CD8-positive, alpha-beta memory T cell (primary cell): ENCODE data around the gene PARP3. TPM values are rescaled to one million over a fixed set of nuclear protein-coding genes. Genes with fewer than 3 reads are reported as not detected.

ENCODE experiments used
- CTCF ChIA-PET: fragments of 350-600 bp; sonication (Branson Sonifier 250); formaldehyde crosslinking; loops from one replicate; lab custom pipeline; 2021; ENCODE audit warnings: antibody characterized with exemption; lab: Charles Lee
- POLR2A ChIA-PET: fragments of 350-600 bp; sonication (Branson Sonifier 250); formaldehyde crosslinking; loops from one replicate; lab custom pipeline; 2021; ENCODE audit warnings: antibody characterized with exemption; lab: Charles Lee
- DNase-seq, 5 donors: peaks; one replicate each; pipeline versions ENCODE4 v3.0.0 to v3.0.0-alpha.2; 2020 to 2022; ENCODE audit warnings: mixed read lengths in 1 of 5
- H3K27ac ChIP-seq: one replicate; pipeline ENCODE4 v1.7.0; 2013; ENCODE audit warnings: low read depth, mild to moderate bottlenecking, low read length, moderate library complexity
- H3K27me3 ChIP-seq: 2 replicates; pipeline ENCODE4 v1.7.0; 2013; ENCODE audit warnings: low read length, mild to moderate bottlenecking; ENCODE audit not compliant: insufficient read depth, poor library complexity, severe bottlenecking
- H3K36me3 ChIP-seq: 2 replicates; pipeline ENCODE4 v1.7.0; 2013; ENCODE audit warnings: mild to moderate bottlenecking, low read length, moderate library complexity; ENCODE audit not compliant: insufficient read depth
- H3K4me1 ChIP-seq: 2 replicates; pipeline ENCODE4 v1.7.0; 2013; ENCODE audit warnings: mild to moderate bottlenecking, low read length, moderate library complexity; ENCODE audit not compliant: insufficient read depth
- H3K4me3 ChIP-seq: 2 replicates; pipeline ENCODE4 v1.7.0; 2013; ENCODE audit warnings: mild to moderate bottlenecking, low read length
- H3K9me3 ChIP-seq: 2 replicates; pipeline ENCODE4 v1.7.0; 2013; ENCODE audit warnings: mild to moderate bottlenecking, low read length
- H3K27ac Mint-ChIP-seq, 8 donors: one replicate each; pipeline ENCODE4 v1.8.0; 2020 to 2021; ENCODE audit warnings: mixed read lengths in 8 of 8, mild to moderate bottlenecking in 6 of 8, inconsistent platforms in 3 of 8, moderate library complexity in 3 of 8
- H3K27me3 Mint-ChIP-seq, 2 donors: one replicate each; pipeline ENCODE4 v1.8.0; 2020 to 2021; ENCODE audit warnings: mixed read lengths in 2 of 2, mild to moderate bottlenecking in 1 of 2, moderate library complexity in 1 of 2
- H3K36me3 Mint-ChIP-seq, 3 donors: one replicate each; pipeline ENCODE4 v1.8.0; 2020 to 2021; ENCODE audit warnings: mixed read lengths in 3 of 3, inconsistent platforms in 1 of 3, mild to moderate bottlenecking in 1 of 3
- H3K4me1 Mint-ChIP-seq, 3 donors: one replicate each; pipeline ENCODE4 v1.8.0; 2020 to 2021; ENCODE audit warnings: mixed read lengths in 3 of 3, inconsistent platforms in 1 of 3, mild to moderate bottlenecking in 1 of 3
- H3K4me3 Mint-ChIP-seq, 7 donors: one replicate each; pipeline ENCODE4 v1.8.0; 2020 to 2021; ENCODE audit warnings: mixed read lengths in 7 of 7, mild to moderate bottlenecking in 6 of 7, moderate library complexity in 4 of 7, inconsistent platforms in 2 of 7
- H3K9me3 Mint-ChIP-seq, 5 donors: one replicate each; pipeline ENCODE4 v1.8.0; 2020 to 2022; ENCODE audit warnings: mixed read lengths in 5 of 5, mild to moderate bottlenecking in 3 of 5, moderate library complexity in 2 of 5, inconsistent platforms in 1 of 5
- polyA plus RNA-seq: library from polyadenylated mRNA; unstranded; fragments of 300-500 nt; fragmentation: Illumina TruSeq; gene quantifications from one replicate; pipeline ENCODE4 v1.2.3, GENCODE V29; 2021
- total RNA-seq, 2 experiments: library from RNA; stranded (reverse); gene quantifications; one replicate each; pipeline ENCODE4 v1.2.3, GENCODE V29; 2021

Gene PARP3
- total and polyA plus RNA-seq, 3 experiments from 2014 or later: 5.9 to 11.5 (median 9.5) TPM

DNA sequence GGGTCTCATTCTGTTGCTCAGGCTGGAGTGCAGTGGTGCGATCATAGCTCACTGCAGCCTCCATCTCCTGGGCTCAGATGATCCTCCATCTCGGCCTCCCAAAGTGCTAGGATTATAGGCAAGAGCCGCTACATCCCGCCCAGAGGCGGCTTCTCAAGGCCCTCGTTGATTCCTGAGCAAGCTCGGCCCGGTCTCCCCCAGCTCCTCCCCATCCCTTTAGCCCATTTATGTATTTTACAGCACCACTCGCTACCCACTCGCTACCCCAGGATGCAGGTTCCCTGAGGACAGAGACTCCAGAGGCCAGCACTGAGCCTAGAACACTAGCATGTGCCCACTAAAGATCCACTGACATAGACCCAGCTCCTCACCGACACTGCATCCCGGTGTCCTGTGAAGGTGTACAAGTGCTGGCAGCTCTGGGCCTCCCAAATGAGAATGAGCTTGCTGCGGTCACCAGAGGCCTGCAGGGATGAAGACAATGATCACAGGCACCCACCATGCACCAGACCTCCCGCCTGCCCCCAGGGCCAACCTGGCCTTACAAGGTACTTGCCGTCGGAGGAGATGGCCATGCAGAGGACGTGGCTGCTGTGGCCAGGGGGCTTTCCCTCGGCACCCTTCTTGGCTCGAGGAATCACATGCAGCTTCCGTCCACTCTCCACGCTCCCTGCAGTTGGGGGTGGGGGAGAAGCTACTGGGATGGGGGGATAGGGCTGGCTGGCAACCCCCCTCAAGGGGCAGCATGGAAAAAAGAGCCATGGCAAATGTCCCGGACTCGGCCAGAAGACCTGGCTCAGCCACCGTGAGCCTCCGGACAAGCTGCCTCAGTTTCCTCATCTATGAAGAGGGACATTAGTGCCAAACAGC, 6.0 kb upstream of the PARP3 start:
- Histone ChIP-seq H3K9me3 (no peaks in the 10 kb centered on the region), H3K4me1 (peaks cover 15% of the 10 kb centered on the region), H3K36me3 (peaks cover 32% of the 10 kb centered on the region), H3K4me3 (no peak overlapping the region), H3K27ac (no peak overlapping the region), H3K27me3 (no peaks in the 10 kb centered on the region)
- Mint-ChIP-seq H3K27ac (no peak overlapping the region), H3K27me3 (no peaks in the 10 kb centered on the region), H3K9me3 (no peaks in the 10 kb centered on the region), H3K4me3 (no peak overlapping the region), H3K36me3 (peaks cover 3 to 76% (median 5%) of the 10 kb centered on the region in 3 donors), H3K4me1 (peaks cover 16 to 26% (median 25%) of the 10 kb centered on the region in 3 donors)
- ChIA-PET POLR2A (no interaction called here), CTCF (interaction anchor here (1.3 kb wide), 1 partner anchor 37 kb away, joined by 4 read pairs; the partner anchor contains the start of gene ABHD14B)
- DNase-seq: no peak

DNA sequence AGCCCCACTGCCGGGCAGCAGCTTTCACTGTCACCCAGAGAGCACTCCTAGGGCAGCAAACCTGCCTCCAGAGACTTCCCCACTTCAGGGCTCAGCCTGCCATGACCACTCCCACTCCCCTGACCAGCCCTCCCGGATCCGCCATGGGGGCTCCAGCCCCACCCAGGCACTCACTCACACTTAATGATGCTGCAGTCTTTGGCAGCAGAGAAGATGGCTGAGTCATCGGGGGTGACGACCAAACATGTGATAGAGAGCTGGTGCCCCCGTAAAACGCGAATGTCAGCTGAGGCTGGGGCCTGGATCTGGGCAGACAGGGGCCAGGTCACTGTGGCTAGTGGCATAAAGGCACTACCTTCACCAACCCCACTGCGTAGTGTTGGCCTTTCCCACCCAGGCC, 5.1 kb upstream of the PARP3 start:
- Mint-ChIP-seq H3K4me1 (peaks cover 18 to 34% (median 28%) of the 10 kb centered on the region in 3 donors), H3K4me3 (no peak overlapping the region), H3K27ac (no peak overlapping the region), H3K36me3 (peaks cover 3 to 75% (median 5%) of the 10 kb centered on the region in 3 donors), H3K27me3 (no peaks in the 10 kb centered on the region), H3K9me3 (no peaks in the 10 kb centered on the region)
- ChIA-PET POLR2A (no interaction called here), CTCF (interaction anchor here (1.3 kb wide), 1 partner anchor 37 kb away, joined by 4 read pairs; the partner anchor contains the start of gene ABHD14B)
- no peaks in the 10 kb centered on the region for H3K27me3 ChIP-seq
- DNase-seq: no peak
- H3K36me3 ChIP-seq: peaks cover 32% of the 10 kb centered on the region
- H3K4me3 ChIP-seq: no peak overlapping the region
- peaks cover 18% of the 10 kb centered on the region for H3K4me1 ChIP-seq
- H3K27ac ChIP-seq: no peak overlapping the region
- no peaks in the 10 kb centered on the region for H3K9me3 ChIP-seq

- Histone ChIP-seq H3K4me3 (no peak overlapping the region), H3K9me3 (no peaks in the 10 kb centered on the region), H3K27me3 (no peaks in the 10 kb centered on the region), H3K36me3 (peaks cover 32% of the 10 kb centered on the region), H3K27ac (no peak overlapping the region), H3K4me1 (peaks cover 23% of the 10 kb centered on the region)
- Mint-ChIP-seq H3K4me3 (peak overlapping the region in 1 of 7 donors; percentile 79), H3K36me3 (peaks cover 3 to 72% (median 5%) of the 10 kb centered on the region in 3 donors), H3K27me3 (no peaks in the 10 kb centered on the region), H3K9me3 (no peaks in the 10 kb centered on the region), H3K4me1 (peaks cover 21 to 42% (median 31%) of the 10 kb centered on the region in 3 donors), H3K27ac (no peak overlapping the region)
- ChIA-PET CTCF (no interaction called here), POLR2A (no interaction called here)
- no peak for DNase-seq
Measured at GRCh38 chr3:51937611-51938450, 4.3 kb upstream of the PARP3 start.

DNA sequence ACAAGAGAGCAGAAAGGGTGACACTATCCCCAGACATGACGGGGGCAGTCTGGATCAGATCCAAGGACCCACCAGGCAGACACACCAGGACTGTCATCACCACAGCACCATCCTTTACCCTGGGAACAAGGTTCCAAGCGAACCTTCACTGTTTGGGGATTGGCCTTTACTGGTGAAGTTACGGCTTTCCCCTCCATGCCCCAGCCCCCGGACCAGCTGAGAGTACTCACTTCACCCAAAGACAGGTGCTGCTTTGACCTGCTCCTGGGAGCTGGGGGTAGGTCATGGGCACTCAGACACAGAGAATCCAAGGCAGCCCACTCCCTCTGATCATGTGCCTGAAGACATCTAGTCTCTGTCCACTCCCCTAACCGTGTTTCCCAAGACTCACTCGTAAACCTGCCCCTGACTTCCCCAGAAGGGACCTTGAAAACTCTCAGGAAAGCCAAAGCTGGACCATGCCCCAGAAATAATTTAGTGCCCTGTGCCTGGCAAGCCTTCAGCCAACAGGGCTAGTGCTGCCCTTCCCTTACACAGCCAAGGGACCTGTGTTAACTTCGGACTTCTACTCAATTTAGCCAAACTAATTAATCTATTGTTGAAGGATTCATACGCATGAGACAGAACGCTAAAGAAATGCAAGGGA, 3.3 kb upstream of the PARP3 start:
- Mint-ChIP-seq H3K9me3 (no peaks in the 10 kb centered on the region), H3K27ac (peak overlapping the region in 4 of 8 donors; percentile 3 to 36 (median 8)), H3K4me3 (peak overlapping the region in 6 of 7 donors; percentile 2 to 79 (median 8)), H3K4me1 (peaks cover 23 to 48% (median 34%) of the 10 kb centered on the region in 3 donors), H3K27me3 (no peaks in the 10 kb centered on the region), H3K36me3 (peaks cover 3 to 61% (median 5%) of the 10 kb centered on the region in 3 donors)
- ChIA-PET POLR2A (no interaction called here), CTCF (no interaction called here)
- no peak overlapping the region for H3K27ac ChIP-seq
- no peak overlapping the region for H3K4me3 ChIP-seq
- no peaks in the 10 kb centered on the region for H3K27me3 ChIP-seq
- H3K36me3 ChIP-seq: peaks cover 32% of the 10 kb centered on the region
- no peak for DNase-seq
- peaks cover 30% of the 10 kb centered on the region for H3K4me1 ChIP-seq
- H3K9me3 ChIP-seq: no peaks in the 10 kb centered on the region

DNA sequence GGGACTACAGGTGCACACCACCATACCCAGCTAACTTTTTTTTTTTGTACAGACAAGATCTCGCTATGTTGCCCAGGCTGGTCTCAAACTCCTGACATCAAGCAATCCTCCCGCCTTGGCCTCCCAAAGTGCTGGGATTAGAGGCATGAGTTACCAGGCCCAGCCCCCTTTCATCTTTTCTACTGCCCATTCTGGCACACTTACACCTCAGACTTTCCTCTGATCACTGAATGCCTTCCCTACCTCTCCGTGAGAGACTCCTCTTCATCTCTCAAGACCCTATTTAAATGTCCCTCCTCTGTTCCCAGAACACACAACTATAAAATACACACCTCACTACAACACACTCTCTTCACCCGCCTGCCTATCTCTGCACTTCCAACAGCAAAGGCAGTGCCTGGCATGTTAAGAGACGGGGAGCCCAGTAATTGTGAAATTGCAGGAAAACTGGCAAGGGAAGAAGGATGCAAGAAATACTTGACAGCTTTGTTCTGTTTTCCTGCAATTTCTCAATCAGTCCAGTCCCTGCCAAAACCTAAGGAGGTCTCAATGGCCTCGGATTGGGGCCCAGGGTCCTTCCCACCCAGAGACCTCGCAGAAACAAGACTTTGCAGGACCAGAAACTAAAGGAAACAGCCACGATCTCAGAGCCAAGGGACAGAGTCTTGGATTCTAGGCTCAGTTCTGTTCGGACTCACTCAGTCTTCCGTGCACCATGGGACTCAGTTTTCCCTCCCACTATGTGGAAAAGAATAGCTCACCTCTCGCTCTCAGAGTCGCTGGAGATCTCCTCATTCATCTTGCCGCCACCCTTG, 1.3 kb upstream of the PARP3 start:
- peaks cover 25% of the 10 kb centered on the region for H3K36me3 ChIP-seq
- H3K27ac ChIP-seq: peak overlapping the region; percentile 70
- Mint-ChIP-seq H3K4me3 (peak overlapping the region; percentile 81 to 95 (median 89)), H3K27ac (peak overlapping the region; percentile 51 to 95 (median 76)), H3K27me3 (no peaks in the 10 kb centered on the region), H3K4me1 (peaks cover 23 to 50% (median 34%) of the 10 kb centered on the region in 3 donors), H3K36me3 (peaks cover 0 to 41% (median 5%) of the 10 kb centered on the region in 3 donors), H3K9me3 (no peaks in the 10 kb centered on the region)
- POLR2A ChIA-PET: interaction anchor here (0.6 to 1.2 kb wide), 4 partner anchors 27 to 42 kb away, joined by 3 to 5 read pairs (median 3); partner anchors contain the start of genes ABHD14A, ABHD14B and ACY1
- H3K4me1 ChIP-seq: peaks cover 30% of the 10 kb centered on the region
- DNase-seq: no peak
- H3K4me3 ChIP-seq: peak overlapping the region; percentile 89
- no peaks in the 10 kb centered on the region for H3K27me3 ChIP-seq
- H3K9me3 ChIP-seq: no peaks in the 10 kb centered on the region
- CTCF ChIA-PET: interaction anchor here (0.6 to 6.2 kb wide), 19 partner anchors 8 to 391 kb away, joined by 3 to 65 read pairs (median 4); partner anchors contain the start of genes ABHD14A, ABHD14B, ACY1 and GPR62

- Histone ChIP-seq H3K4me1 (peaks cover 30% of the 10 kb centered on the region), H3K27ac (peak overlapping the region; percentile 70), H3K9me3 (no peaks in the 10 kb centered on the region), H3K36me3 (peaks cover 20% of the 10 kb centered on the region), H3K4me3 (peak overlapping the region; percentile 89), H3K27me3 (no peaks in the 10 kb centered on the region)
- H3K4me3 Mint-ChIP-seq: peak overlapping the region; percentile 86 to 95 (median 92)
- no peak for DNase-seq
- CTCF ChIA-PET: interaction anchor here (0.6 to 6.2 kb wide), 20 partner anchors 9 to 391 kb away, joined by 3 to 65 read pairs (median 4); partner anchors contain the start of genes ABHD14A, ABHD14B, ACY1 and GPR62
- H3K9me3 Mint-ChIP-seq: no peaks in the 10 kb centered on the region
- POLR2A ChIA-PET: interaction anchor here (0.6 to 1.2 kb wide), 4 partner anchors 27 to 41 kb away, joined by 3 to 6 read pairs (median 4); partner anchors contain the start of genes ABHD14A, ABHD14B and ACY1
- H3K36me3 Mint-ChIP-seq: peaks cover 0 to 36% (median 5%) of the 10 kb centered on the region in 3 donors
- H3K27me3 Mint-ChIP-seq: no peaks in the 10 kb centered on the region
- peak overlapping the region; percentile 51 to 95 (median 77) for H3K27ac Mint-ChIP-seq
- peaks cover 23 to 50% (median 34%) of the 10 kb centered on the region in 3 donors for H3K4me1 Mint-ChIP-seq
Measured at GRCh38 chr3:51941463-51941797, 733 bp upstream of the PARP3 start.
